ENCODE data around the gene CILP2. TPM values are rescaled to one million over a fixed set of nuclear protein-coding genes. Genes with fewer than 3 reads are reported as not detected.

Gene CILP2
- total and polyA plus RNA-seq, 2 of the 8 experiments (the other 6 are each of a cell fraction or from before 2014, with no cell fraction given): 4.4 to 5.8 TPM

DNA sequence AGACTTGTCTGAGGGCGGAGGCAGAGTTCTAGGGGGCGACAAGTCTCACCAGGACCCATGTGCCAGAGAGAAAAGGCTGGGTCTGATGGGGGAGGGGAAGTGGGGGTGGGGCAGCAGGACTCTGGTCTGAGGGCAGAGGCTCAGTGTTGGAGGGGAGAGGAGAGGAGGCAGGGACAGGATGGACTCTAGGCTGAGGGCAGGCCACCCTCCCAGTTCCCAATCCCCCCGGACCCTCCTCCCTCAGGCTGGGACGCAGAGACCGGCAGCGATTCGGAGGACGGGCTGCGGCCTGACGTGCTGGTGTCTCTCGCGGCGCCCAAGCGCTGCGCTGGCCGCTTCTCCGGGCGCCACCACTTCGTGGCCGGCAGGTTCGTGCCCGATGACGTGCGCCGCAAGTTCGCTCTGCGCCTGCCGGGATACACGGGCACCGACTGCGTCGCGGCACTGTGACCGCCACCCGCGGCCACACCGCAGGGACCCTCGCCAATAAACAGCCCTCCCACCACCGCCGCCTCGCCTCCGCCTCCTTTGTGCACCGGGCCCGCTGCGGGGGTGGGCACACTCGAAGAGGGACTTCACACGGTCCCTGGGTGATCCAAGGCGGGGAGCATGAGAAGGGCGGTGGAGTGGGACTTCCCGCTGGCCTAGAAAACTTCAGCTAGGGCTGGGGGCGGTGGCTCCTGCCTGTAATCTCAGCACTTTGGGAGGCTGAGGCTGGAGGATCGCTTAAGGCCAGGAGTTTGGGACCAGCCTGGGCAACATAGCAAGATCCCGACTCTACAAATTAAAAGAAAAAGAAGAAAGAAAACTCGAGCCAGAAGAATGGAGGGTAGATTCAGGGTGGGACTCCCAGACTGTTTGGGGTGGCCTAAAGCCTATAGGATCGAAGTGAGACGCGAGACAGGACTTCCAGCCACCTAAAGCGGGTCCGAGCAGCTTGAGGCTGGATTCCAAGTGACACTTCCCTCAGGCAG, 703 bp upstream of the CILP2 start:
- no peak overlapping the region for H4K91ac ChIP-seq (replicated peaks; ENCODE audit: insufficient read length, low read length)
- H4K5ac ChIP-seq (ENCODE audit: insufficient read length, low read depth, low read length): no peak overlapping the region
- no peak overlapping the region for H3K56ac ChIP-seq (replicated peaks; ENCODE audit: insufficient read length, low read depth, low read length)
- H3K27me3 ChIP-seq (replicated peaks in 1 of 4; ENCODE audit: control insufficient read depth in 3 of 4, extremely low read depth in 1 of 4, insufficient read depth in 3 of 4, low read length in 3 of 4): peaks cover 6 to 26% (median 20%) of the 10 kb centered on the region in 4 experiments
- H2BK15ac ChIP-seq (ENCODE audit: low read length): no peak overlapping the region
- H4K20me1 ChIP-seq (replicated peaks in 1 of 2; ENCODE audit: control insufficient read depth in 1 of 2, insufficient read depth in 2 of 2, low read length in 2 of 2): peaks cover 3 to 13% of the 10 kb centered on the region in 2 experiments
- H3K9me3 ChIP-seq (ENCODE audit: insufficient read depth in 2 of 2, low read depth in 1 of 2, low read length in 1 of 2): peaks cover 0 to 4% of the 10 kb centered on the region in 2 experiments; a peak in 1 of 4 replicates
- H2BK12ac ChIP-seq (ENCODE audit: low read depth, low read length): no peak overlapping the region
- no peak overlapping the region for H3K27ac ChIP-seq (ENCODE audit: low read depth, low read length)
- peaks cover 9% of the 10 kb centered on the region; the same call in 1 of the 2 replicates for H3K23me2 ChIP-seq (ENCODE audit: low read depth, low read length)
- no peak overlapping the region for H2BK120ac ChIP-seq (replicated peaks; ENCODE audit: low read depth, low read length)
- H2AFZ ChIP-seq (ENCODE audit: low read length): no peak overlapping the region
- peaks cover 0 to 8% (median 3%) of the 10 kb centered on the region in 4 experiments; a peak in 3 of 7 replicates for H3K4me1 ChIP-seq (replicated peaks in 1 of 4; ENCODE audit: control insufficient read depth in 3 of 4, insufficient read depth in 4 of 4, low read length in 3 of 4)
- WGBS, 2 experiments (ENCODE audit: extremely low coverage in 1 of 2, insufficient coverage in 1 of 2, insufficient read length in 1 of 2, insufficient replicate concordance in 2 of 2, low coverage in 1 of 2, low lambda C conversion rate in 2 of 2, missing lambda C conversion rate in 1 of 2): 78% methylated on average over 51 of the region's 59 CpGs; no CpG with 5 or more reads in 1 of the 2 experiments
- H2BK5ac ChIP-seq (ENCODE audit: low read depth, low read length): no peak overlapping the region
- no peaks in the 10 kb centered on the region for H3K79me2 ChIP-seq (ENCODE audit: control insufficient read depth in 1 of 2, insufficient read depth in 2 of 2, low read length in 2 of 2)
- peak overlapping the region in 3 of 4 experiments; percentile 45 to 62 (median 47); a peak in 3 of 8 replicates for H3K4me3 ChIP-seq (ENCODE audit: extremely low read depth in 1 of 4, insufficient read depth in 2 of 4, low read depth in 3 of 4, low read length in 4 of 4)
- H3K4me2 ChIP-seq (ENCODE audit: insufficient read depth in 1 of 2, low read depth in 2 of 2, low read length in 2 of 2): peak overlapping the region; percentile 67 to 79
- DNase-seq (ENCODE audit: low read depth in 1 of 2, low spot score in 2 of 2) (no peak), FAIRE-seq (no peak)
- POLR2A ChIA-PET (ENCODE audit: partially characterized antibody): interaction anchor here (1.8 to 1.9 kb wide), 2 partner anchors 21 to 132 kb away, joined by 4 read pairs; partner anchors contain the start of genes GATAD2A and NDUFA13
- H3K4ac ChIP-seq (replicated peaks; ENCODE audit: insufficient read length, low read depth, low read length): no peak overlapping the region
- CTCF ChIA-PET (ENCODE audit: partially characterized antibody): interaction anchor here (0.8 to 8.2 kb wide), 4 partner anchors 10 to 163 kb away, joined by 3 to 104 read pairs (median 4); no protein-coding TSS in a partner anchor
- no peak overlapping the region; the same call in 1 of the 2 replicates for H3K18ac ChIP-seq (ENCODE audit: extremely low read depth, low read length)
- H3K79me1 ChIP-seq (ENCODE audit: low read depth, low read length): no peaks in the 10 kb centered on the region
- H3K14ac ChIP-seq (ENCODE audit: insufficient read length): no peak overlapping the region
- H3K36me3 ChIP-seq (ENCODE audit: control insufficient read depth in 2 of 4, insufficient read depth in 4 of 4, low read length in 3 of 4): no peaks in the 10 kb centered on the region
- H4K8ac ChIP-seq (ENCODE audit: extremely low read depth, insufficient read depth, low read length): no peak overlapping the region
- H3K9ac ChIP-seq (replicated peaks in 1 of 4; ENCODE audit: extremely low read depth in 1 of 4, low read depth in 3 of 4, low read length in 3 of 4): no peak overlapping the region
- H2AK5ac ChIP-seq (ENCODE audit: low read depth, low read length): no peak overlapping the region
- H3K23ac ChIP-seq (ENCODE audit: insufficient read length): no peak overlapping the region
- no peak overlapping the region for H2BK20ac ChIP-seq (ENCODE audit: low read length)
- no peak for TF ChIP-seq SRF (IDR thresholded peaks at IDR 0.05; ENCODE audit: low read depth, low read length)

Measured in H1 (cell line).